SK-N-SH (cell line): ENCODE results near the gene CCR8.

Experiments
- CHD2 ChIP-seq: fragments of 150-350 bp; IDR thresholded peaks from 2 replicates; pipeline ENCODE4 v1.6.1; 2018; ENCODE audit warnings: low read length; ENCODE audit not compliant: partially characterized antibody
- EP300 ChIP-seq, 2 experiments: IDR thresholded peaks; 2 replicates each; pipeline versions ENCODE4 v1.4.0 to v1.6.1; 2012; ENCODE audit warnings: borderline replicate concordance in 1 of 2, low read depth in 1 of 2, low read length in 1 of 2
- EZH2phosphoT487 ChIP-seq: fragments of 200-600 bp; sonication (generic); IDR thresholded peaks from 2 replicates; pipeline ENCODE4 v1.6.1; 2017; ENCODE audit warnings: low read depth, mixed run types, mild to moderate bottlenecking, antibody characterized with exemption, moderate library complexity, borderline replicate concordance
- FOSL2 ChIP-seq: IDR thresholded peaks from 2 replicates; pipeline ENCODE4 v1.4.0; 2012; ENCODE audit warnings: low read depth, mild to moderate bottlenecking, moderate library complexity, borderline replicate concordance
- FOXM1 ChIP-seq: IDR thresholded peaks from 2 replicates; pipeline ENCODE4 v1.4.0; 2012; ENCODE audit warnings: low read depth, mild to moderate bottlenecking
- GABPA ChIP-seq: IDR thresholded peaks from 2 replicates; pipeline ENCODE4 v1.4.0; 2012; ENCODE audit warnings: low read depth, mild to moderate bottlenecking
- JUND ChIP-seq: IDR thresholded peaks from 2 replicates; pipeline ENCODE4 v1.4.0; 2012
- POLR2AphosphoS5 ChIP-seq: IDR thresholded peaks from 2 replicates; pipeline ENCODE4 v1.6.1; 2012; ENCODE audit warnings: low read depth, low read length
- RCOR1 ChIP-seq: fragments of 150-350 bp; IDR thresholded peaks from 2 replicates; pipeline ENCODE4 v1.6.1; 2017; ENCODE audit warnings: antibody characterized with exemption, low read length
- RFX5 ChIP-seq: IDR thresholded peaks from 2 replicates; pipeline ENCODE4 v1.6.1; 2012; ENCODE audit warnings: mild to moderate bottlenecking, improper control_type of control experiment, low read length
- TF ChIP-seq, protein P1 (sequence below): fragments of 200-600 bp; sonication (generic); IDR thresholded peaks from 2 replicates; pipeline ENCODE4 v1.6.1; 2017; ENCODE audit warnings: antibody characterized with exemption, mild to moderate bottlenecking, moderate library complexity
- TF ChIP-seq, protein P2 (sequence below): fragments of 150-350 bp; IDR thresholded peaks from 2 replicates; pipeline ENCODE4 v1.6.1; 2017; ENCODE audit warnings: antibody characterized with exemption, low read length, low read depth, borderline replicate concordance
- TF ChIP-seq, protein P3 (sequence below): IDR thresholded peaks from 2 replicates; pipeline ENCODE4 v1.4.0; 2012; ENCODE audit warnings: low read depth
- TF ChIP-seq, protein P4 (sequence below): IDR thresholded peaks from 2 replicates; pipeline ENCODE4 v1.6.1; 2012; ENCODE audit warnings: mild to moderate bottlenecking, low read depth, low read length, moderate library complexity

DNA sequence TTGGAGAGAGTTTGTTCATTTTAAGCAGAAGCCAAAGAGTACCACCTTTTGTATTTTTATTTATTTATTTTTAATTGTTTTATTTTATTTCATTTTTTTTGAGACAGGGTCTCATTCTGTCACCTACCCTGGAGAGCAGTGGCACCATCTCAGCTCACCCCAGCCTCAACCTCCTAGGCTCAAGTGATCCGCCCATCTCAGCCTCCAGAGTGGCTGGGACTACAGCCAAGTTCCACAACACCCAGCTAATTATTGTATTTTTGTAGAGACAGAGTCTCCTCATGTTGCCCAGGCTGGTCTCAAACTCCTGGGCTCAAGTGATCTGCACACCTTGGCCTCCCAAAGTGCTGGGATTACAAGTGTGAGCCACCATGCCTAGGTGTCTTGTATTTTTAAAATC, 9.6 kb downstream of the CCR8 start:
- TF ChIP-seq, protein P1, sequence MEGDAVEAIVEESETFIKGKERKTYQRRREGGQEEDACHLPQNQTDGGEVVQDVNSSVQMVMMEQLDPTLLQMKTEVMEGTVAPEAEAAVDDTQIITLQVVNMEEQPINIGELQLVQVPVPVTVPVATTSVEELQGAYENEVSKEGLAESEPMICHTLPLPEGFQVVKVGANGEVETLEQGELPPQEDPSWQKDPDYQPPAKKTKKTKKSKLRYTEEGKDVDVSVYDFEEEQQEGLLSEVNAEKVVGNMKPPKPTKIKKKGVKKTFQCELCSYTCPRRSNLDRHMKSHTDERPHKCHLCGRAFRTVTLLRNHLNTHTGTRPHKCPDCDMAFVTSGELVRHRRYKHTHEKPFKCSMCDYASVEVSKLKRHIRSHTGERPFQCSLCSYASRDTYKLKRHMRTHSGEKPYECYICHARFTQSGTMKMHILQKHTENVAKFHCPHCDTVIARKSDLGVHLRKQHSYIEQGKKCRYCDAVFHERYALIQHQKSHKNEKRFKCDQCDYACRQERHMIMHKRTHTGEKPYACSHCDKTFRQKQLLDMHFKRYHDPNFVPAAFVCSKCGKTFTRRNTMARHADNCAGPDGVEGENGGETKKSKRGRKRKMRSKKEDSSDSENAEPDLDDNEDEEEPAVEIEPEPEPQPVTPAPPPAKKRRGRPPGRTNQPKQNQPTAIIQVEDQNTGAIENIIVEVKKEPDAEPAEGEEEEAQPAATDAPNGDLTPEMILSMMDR, result no peak
- TF ChIP-seq CHD2 (no peak), FOXM1 (no peak), POLR2AphosphoS5 (no peak), JUND (no peak), GABPA (no peak), FOSL2 (no peak), EP300 (IDR thresholded peaks at IDR 0.05; ENCODE audit: borderline replicate concordance in 1 of 2, low read depth in 1 of 2, low read length in 1 of 2) (no peak), RCOR1 (no peak), RFX5 (no peak), EZH2phosphoT487 (no peak)
- TF ChIP-seq, protein P2, sequence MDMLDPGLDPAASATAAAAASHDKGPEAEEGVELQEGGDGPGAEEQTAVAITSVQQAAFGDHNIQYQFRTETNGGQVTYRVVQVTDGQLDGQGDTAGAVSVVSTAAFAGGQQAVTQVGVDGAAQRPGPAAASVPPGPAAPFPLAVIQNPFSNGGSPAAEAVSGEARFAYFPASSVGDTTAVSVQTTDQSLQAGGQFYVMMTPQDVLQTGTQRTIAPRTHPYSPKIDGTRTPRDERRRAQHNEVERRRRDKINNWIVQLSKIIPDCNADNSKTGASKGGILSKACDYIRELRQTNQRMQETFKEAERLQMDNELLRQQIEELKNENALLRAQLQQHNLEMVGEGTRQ, result no peak
- TF ChIP-seq, protein P3, sequence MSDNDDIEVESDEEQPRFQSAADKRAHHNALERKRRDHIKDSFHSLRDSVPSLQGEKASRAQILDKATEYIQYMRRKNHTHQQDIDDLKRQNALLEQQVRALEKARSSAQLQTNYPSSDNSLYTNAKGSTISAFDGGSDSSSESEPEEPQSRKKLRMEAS, result no peak
- TF ChIP-seq, protein P4, sequence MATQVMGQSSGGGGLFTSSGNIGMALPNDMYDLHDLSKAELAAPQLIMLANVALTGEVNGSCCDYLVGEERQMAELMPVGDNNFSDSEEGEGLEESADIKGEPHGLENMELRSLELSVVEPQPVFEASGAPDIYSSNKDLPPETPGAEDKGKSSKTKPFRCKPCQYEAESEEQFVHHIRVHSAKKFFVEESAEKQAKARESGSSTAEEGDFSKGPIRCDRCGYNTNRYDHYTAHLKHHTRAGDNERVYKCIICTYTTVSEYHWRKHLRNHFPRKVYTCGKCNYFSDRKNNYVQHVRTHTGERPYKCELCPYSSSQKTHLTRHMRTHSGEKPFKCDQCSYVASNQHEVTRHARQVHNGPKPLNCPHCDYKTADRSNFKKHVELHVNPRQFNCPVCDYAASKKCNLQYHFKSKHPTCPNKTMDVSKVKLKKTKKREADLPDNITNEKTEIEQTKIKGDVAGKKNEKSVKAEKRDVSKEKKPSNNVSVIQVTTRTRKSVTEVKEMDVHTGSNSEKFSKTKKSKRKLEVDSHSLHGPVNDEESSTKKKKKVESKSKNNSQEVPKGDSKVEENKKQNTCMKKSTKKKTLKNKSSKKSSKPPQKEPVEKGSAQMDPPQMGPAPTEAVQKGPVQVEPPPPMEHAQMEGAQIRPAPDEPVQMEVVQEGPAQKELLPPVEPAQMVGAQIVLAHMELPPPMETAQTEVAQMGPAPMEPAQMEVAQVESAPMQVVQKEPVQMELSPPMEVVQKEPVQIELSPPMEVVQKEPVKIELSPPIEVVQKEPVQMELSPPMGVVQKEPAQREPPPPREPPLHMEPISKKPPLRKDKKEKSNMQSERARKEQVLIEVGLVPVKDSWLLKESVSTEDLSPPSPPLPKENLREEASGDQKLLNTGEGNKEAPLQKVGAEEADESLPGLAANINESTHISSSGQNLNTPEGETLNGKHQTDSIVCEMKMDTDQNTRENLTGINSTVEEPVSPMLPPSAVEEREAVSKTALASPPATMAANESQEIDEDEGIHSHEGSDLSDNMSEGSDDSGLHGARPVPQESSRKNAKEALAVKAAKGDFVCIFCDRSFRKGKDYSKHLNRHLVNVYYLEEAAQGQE, result no peak
